ENCODE measurements around the gene U2AF1L4. TPM values are rescaled to one million over a fixed set of nuclear protein-coding genes. Genes with fewer than 3 reads are reported as not detected.

The U2AF1L4 gene
- total and polyA plus RNA-seq, 10 of the 15 experiments (the other 5 are each of a cell fraction or from before 2014, with no cell fraction given) = 7.9 to 21.6 (median 15.1) TPM

- ChIA-PET RAD21 (ENCODE audit: unreplicated experiment) (interaction anchor here (0.5 to 1.6 kb wide), 2 partner anchors 164 to 211 kb away, joined by 3 to 5 read pairs; no protein-coding TSS in a partner anchor), SMC1A (ENCODE audit: uncharacterized antibody, unreplicated experiment) (interaction anchor here (1.0 kb wide), 1 partner anchor 23 kb away, joined by 4 read pairs; no protein-coding TSS in a partner anchor), POLR2A (interaction anchor here (1.5 kb wide), 1 partner anchor 20 kb away, joined by 4 read pairs; no protein-coding TSS in a partner anchor), CTCF (interaction anchor here (1.0 to 1.4 kb wide), 2 partner anchors 17 to 21 kb away, joined by 4 read pairs; no protein-coding TSS in a partner anchor)
- Histone ChIP-seq H3K27me3 (replicated peaks in 1 of 2; ENCODE audit: control insufficient read depth in 2 of 2, insufficient read depth in 2 of 2, low read length in 1 of 2) (no peaks in the 10 kb centered on the region), H3K36me3 (ENCODE audit: control insufficient read depth in 2 of 2, insufficient read depth in 2 of 2, low read length in 1 of 2) (peaks cover 14 to 22% of the 10 kb centered on the region in 2 experiments), H3K79me2 (ENCODE audit: control insufficient read depth, insufficient read depth, low read length) (peaks cover 39% of the 10 kb centered on the region), H4K20me1 (ENCODE audit: control insufficient read depth, insufficient read depth) (no peaks in the 10 kb centered on the region; the same call in 1 of the 2 replicates), H3K4me2 (ENCODE audit: control insufficient read depth, insufficient read depth) (no peak overlapping the region), H2AFZ (ENCODE audit: control insufficient read depth, low read depth, low read length) (no peak overlapping the region), H3K4me1 (ENCODE audit: control insufficient read depth, insufficient read depth, low read length) (peaks cover 19% of the 10 kb centered on the region), H3K9me3 (replicated peaks; ENCODE audit: control insufficient read depth, insufficient read depth, low read length) (no peaks in the 10 kb centered on the region), H3K9ac (ENCODE audit: control insufficient read depth, insufficient read depth, low read length) (no peak overlapping the region), H3K4me3 (no peak overlapping the region), H3K27ac (ENCODE audit: control insufficient read depth, insufficient read depth) (no peak overlapping the region)
- 96% methylated on average over 9 of the region's 9 CpGs for WGBS (ENCODE audit: insufficient coverage, insufficient replicate concordance, low lambda C conversion rate, missing lambda C conversion rate)
- in situ Hi-C loops (cut with MboI) = no loop called here
- DNase-seq (ENCODE audit: low read depth, low spot score) (no peak), ATAC-seq (no peak), FAIRE-seq (no peak)
- intact Hi-C loops (cut with micrococcal nuclease; ENCODE audit: unreplicated experiment) = no loop called here
- BruUV-seq (replicated peaks) = no TSS peak
- TF ChIP-seq KAT2A (conservative IDR thresholded peaks at IDR 0.05; ENCODE audit: control insufficient read depth, low read depth, low read length) (no peak), MLLT1 (IDR thresholded peaks at IDR 0.05) (no peak), KLF5 (IDR thresholded peaks at IDR 0.05; ENCODE audit: partially characterized antibody) (no peak), GATAD2B (conservative IDR thresholded peaks at IDR 0.05; ENCODE audit: low read depth) (no peak), ZNF622 (IDR thresholded peaks at IDR 0.05) (no peak), IRF4 (IDR thresholded peaks at IDR 0.05; ENCODE audit: low read depth, low read length) (no peak), PBX3 (IDR thresholded peaks at IDR 0.05; ENCODE audit: insufficient replicate concordance, low read depth, low read length) (no peak), RAD21 (IDR thresholded peaks at IDR 0.05; ENCODE audit: insufficient read depth, low read depth, low read length) (no peak), CUX1 (IDR thresholded peaks at IDR 0.05; ENCODE audit: insufficient replicate concordance, low read depth, low read length) (no peak), ATF7 (IDR thresholded peaks at IDR 0.05; ENCODE audit: low read depth) (no peak), RAD51 (IDR thresholded peaks at IDR 0.05) (no peak), TCF7 (IDR thresholded peaks at IDR 0.05; ENCODE audit: borderline replicate concordance) (no peak), LARP7 (IDR thresholded peaks at IDR 0.05) (no peak), HDGF (IDR thresholded peaks at IDR 0.05) (no peak)
Observed at GRCh38 chr19:35720163-35720524, 25.1 kb downstream of the U2AF1L4 start.

Measured in GM12878 (cell line).